ENCODE results near the gene ADAMTS13.
A peak's percentile ranks its signal among the peaks of the same experiment; 100 is the strongest.

ADAMTS13 gene

GRCh38 chr9:133477461-133477860 lies 55.3 kb downstream of the ADAMTS13 start:
- Histone ChIP-seq H3K4me1 (ENCODE audit: control insufficient read depth, insufficient read depth, low read length) (no peaks in the 10 kb centered on the region), H3K36me3 (ENCODE audit: control insufficient read depth, insufficient read depth, low read length) (peaks cover 29% of the 10 kb centered on the region), H3K4me3 (ENCODE audit: low read depth, low read length) (peak overlapping the region; percentile 70), H3K9me3 (ENCODE audit: control insufficient read depth, insufficient read depth, low read length) (no peaks in the 10 kb centered on the region), H3K9ac (ENCODE audit: low read depth, low read length) (no peak overlapping the region), H3K27me3 (ENCODE audit: control insufficient read depth, insufficient read depth, low read length) (peaks cover 6% of the 10 kb centered on the region)

- Histone ChIP-seq H3K4me3 (ENCODE audit: low read depth, low read length) (peak overlapping the region; percentile 70), H3K4me1 (ENCODE audit: control insufficient read depth, insufficient read depth, low read length) (no peaks in the 10 kb centered on the region), H3K27me3 (ENCODE audit: control insufficient read depth, insufficient read depth, low read length) (peaks cover 6% of the 10 kb centered on the region), H3K9me3 (ENCODE audit: control insufficient read depth, insufficient read depth, low read length) (no peaks in the 10 kb centered on the region), H3K9ac (ENCODE audit: low read depth, low read length) (peak overlapping the region; percentile 54), H3K36me3 (ENCODE audit: control insufficient read depth, insufficient read depth, low read length) (peaks cover 25% of the 10 kb centered on the region)
Measured at GRCh38 chr9:133477992-133478850, 56.1 kb downstream of the ADAMTS13 start.

GRCh38 chr9:133478851-133479711 lies 56.9 kb downstream of the ADAMTS13 start, which contains the start of gene SLC2A6:
Gene SLC2A6, minus strand, starts transcription at chr9:133479099. Its CDS starts 40 bp downstream, at chr9:133479059.
- Histone ChIP-seq H3K36me3 (ENCODE audit: control insufficient read depth, insufficient read depth, low read length) (peaks cover 20% of the 10 kb centered on the region), H3K27me3 (ENCODE audit: control insufficient read depth, insufficient read depth, low read length) (peaks cover 8% of the 10 kb centered on the region), H3K4me1 (ENCODE audit: control insufficient read depth, insufficient read depth, low read length) (no peaks in the 10 kb centered on the region), H3K9ac (ENCODE audit: low read depth, low read length) (peak within 1 kb of the TSS; percentile 54), H3K4me3 (ENCODE audit: low read depth, low read length) (peak within 1 kb of the TSS; percentile 70), H3K9me3 (ENCODE audit: control insufficient read depth, insufficient read depth, low read length) (no peaks in the 10 kb centered on the region)

GRCh38 chr9:133483611-133484010 lies 61.4 kb downstream of the ADAMTS13 start:
- H3K27me3 ChIP-seq (ENCODE audit: control insufficient read depth, insufficient read depth, low read length), result peaks cover 8% of the 10 kb centered on the region
- no peaks in the 10 kb centered on the region for H3K36me3 ChIP-seq (ENCODE audit: control insufficient read depth, insufficient read depth, low read length)
- H3K4me1 ChIP-seq (ENCODE audit: control insufficient read depth, insufficient read depth, low read length), result no peaks in the 10 kb centered on the region

GRCh38 chr9:133484671-133485437 lies 62.7 kb downstream of the ADAMTS13 start:
- Histone ChIP-seq H3K9ac (ENCODE audit: low read depth, low read length) (no peak overlapping the region), H3K4me3 (ENCODE audit: low read depth, low read length) (no peak overlapping the region)

More at GRCh38 chr9:133483611-133484010, 61.4 kb downstream of the ADAMTS13 start:
- H3K9ac ChIP-seq (ENCODE audit: low read depth, low read length), result no peak overlapping the region
- no peaks in the 10 kb centered on the region for H3K9me3 ChIP-seq (ENCODE audit: control insufficient read depth, insufficient read depth, low read length)
- no peak overlapping the region for H3K4me3 ChIP-seq (ENCODE audit: low read depth, low read length)

GRCh38 chr9:133485531-133486260 lies 63.5 kb downstream of the ADAMTS13 start:
- no peaks in the 10 kb centered on the region for H3K4me1 ChIP-seq (ENCODE audit: control insufficient read depth, insufficient read depth, low read length)
- no peak overlapping the region for H3K4me3 ChIP-seq (ENCODE audit: low read depth, low read length)
- H3K27me3 ChIP-seq (ENCODE audit: control insufficient read depth, insufficient read depth, low read length), result peaks cover 2% of the 10 kb centered on the region
- no peak overlapping the region for H3K9ac ChIP-seq (ENCODE audit: low read depth, low read length)
- H3K36me3 ChIP-seq (ENCODE audit: control insufficient read depth, insufficient read depth, low read length), result no peaks in the 10 kb centered on the region
- no peaks in the 10 kb centered on the region for H3K9me3 ChIP-seq (ENCODE audit: control insufficient read depth, insufficient read depth, low read length)

More at GRCh38 chr9:133484671-133485437, 62.7 kb downstream of the ADAMTS13 start:
- no peaks in the 10 kb centered on the region for H3K36me3 ChIP-seq (ENCODE audit: control insufficient read depth, insufficient read depth, low read length)
- no peaks in the 10 kb centered on the region for H3K9me3 ChIP-seq (ENCODE audit: control insufficient read depth, insufficient read depth, low read length)
- no peaks in the 10 kb centered on the region for H3K4me1 ChIP-seq (ENCODE audit: control insufficient read depth, insufficient read depth, low read length)
- H3K27me3 ChIP-seq (ENCODE audit: control insufficient read depth, insufficient read depth, low read length), result peaks cover 4% of the 10 kb centered on the region

- Histone ChIP-seq H3K9ac (ENCODE audit: low read depth, low read length) (no peak overlapping the region), H3K4me3 (ENCODE audit: low read depth, low read length) (no peak overlapping the region), H3K27me3 (ENCODE audit: control insufficient read depth, insufficient read depth, low read length) (peaks cover 2% of the 10 kb centered on the region), H3K9me3 (ENCODE audit: control insufficient read depth, insufficient read depth, low read length) (no peaks in the 10 kb centered on the region), H3K36me3 (ENCODE audit: control insufficient read depth, insufficient read depth, low read length) (no peaks in the 10 kb centered on the region), H3K4me1 (ENCODE audit: control insufficient read depth, insufficient read depth, low read length) (no peaks in the 10 kb centered on the region)
Measured at GRCh38 chr9:133487331-133487725, 65.2 kb downstream of the ADAMTS13 start.

GRCh38 chr9:133488686-133489252 lies 66.6 kb downstream of the ADAMTS13 start:
- no peaks in the 10 kb centered on the region for H3K9me3 ChIP-seq (ENCODE audit: control insufficient read depth, insufficient read depth, low read length)
- H3K27me3 ChIP-seq (ENCODE audit: control insufficient read depth, insufficient read depth, low read length), result no peaks in the 10 kb centered on the region
- no peak overlapping the region for H3K9ac ChIP-seq (ENCODE audit: low read depth, low read length)
- no peak overlapping the region for H3K4me3 ChIP-seq (ENCODE audit: low read depth, low read length)
- H3K36me3 ChIP-seq (ENCODE audit: control insufficient read depth, insufficient read depth, low read length), result no peaks in the 10 kb centered on the region
- no peaks in the 10 kb centered on the region for H3K4me1 ChIP-seq (ENCODE audit: control insufficient read depth, insufficient read depth, low read length)

- Histone ChIP-seq H3K9ac (ENCODE audit: low read depth, low read length) (no peak overlapping the region), H3K4me3 (ENCODE audit: low read depth, low read length) (no peak overlapping the region), H3K36me3 (ENCODE audit: control insufficient read depth, insufficient read depth, low read length) (no peaks in the 10 kb centered on the region), H3K27me3 (ENCODE audit: control insufficient read depth, insufficient read depth, low read length) (no peaks in the 10 kb centered on the region), H3K9me3 (ENCODE audit: control insufficient read depth, insufficient read depth, low read length) (no peaks in the 10 kb centered on the region), H3K4me1 (ENCODE audit: control insufficient read depth, insufficient read depth, low read length) (no peaks in the 10 kb centered on the region)
Measured at GRCh38 chr9:133489253-133490190, 67.4 kb downstream of the ADAMTS13 start.

- Histone ChIP-seq H3K36me3 (ENCODE audit: control insufficient read depth, insufficient read depth, low read length) (no peaks in the 10 kb centered on the region), H3K9me3 (ENCODE audit: control insufficient read depth, insufficient read depth, low read length) (no peaks in the 10 kb centered on the region), H3K4me3 (ENCODE audit: low read depth, low read length) (no peak overlapping the region), H3K9ac (ENCODE audit: low read depth, low read length) (no peak overlapping the region), H3K27me3 (ENCODE audit: control insufficient read depth, insufficient read depth, low read length) (no peaks in the 10 kb centered on the region), H3K4me1 (ENCODE audit: control insufficient read depth, insufficient read depth, low read length) (no peaks in the 10 kb centered on the region)
Measured at GRCh38 chr9:133490201-133490681, 68.1 kb downstream of the ADAMTS13 start.
